ENCODE measurements around the gene REC8.

DNA sequence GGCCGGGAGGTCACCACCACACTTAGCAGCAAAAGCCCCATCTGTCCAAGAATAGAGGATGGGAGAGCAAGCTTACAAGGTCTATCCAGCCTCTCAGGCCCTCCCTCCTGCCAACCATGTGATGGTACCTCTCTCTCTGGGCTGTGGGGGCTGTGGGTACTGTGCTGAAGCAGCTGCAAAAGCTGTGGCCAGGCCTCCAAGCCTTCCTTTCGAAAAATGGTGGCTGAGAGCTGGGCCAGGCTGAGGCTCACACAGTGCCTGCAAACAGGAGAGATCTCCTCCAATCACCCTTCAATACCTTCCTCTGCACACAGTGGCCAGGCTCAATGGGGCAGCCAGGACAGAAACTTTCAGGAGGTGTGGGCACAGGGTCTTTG, 15.6 kb downstream of the REC8 start:
- TF ChIP-seq, protein P1, sequence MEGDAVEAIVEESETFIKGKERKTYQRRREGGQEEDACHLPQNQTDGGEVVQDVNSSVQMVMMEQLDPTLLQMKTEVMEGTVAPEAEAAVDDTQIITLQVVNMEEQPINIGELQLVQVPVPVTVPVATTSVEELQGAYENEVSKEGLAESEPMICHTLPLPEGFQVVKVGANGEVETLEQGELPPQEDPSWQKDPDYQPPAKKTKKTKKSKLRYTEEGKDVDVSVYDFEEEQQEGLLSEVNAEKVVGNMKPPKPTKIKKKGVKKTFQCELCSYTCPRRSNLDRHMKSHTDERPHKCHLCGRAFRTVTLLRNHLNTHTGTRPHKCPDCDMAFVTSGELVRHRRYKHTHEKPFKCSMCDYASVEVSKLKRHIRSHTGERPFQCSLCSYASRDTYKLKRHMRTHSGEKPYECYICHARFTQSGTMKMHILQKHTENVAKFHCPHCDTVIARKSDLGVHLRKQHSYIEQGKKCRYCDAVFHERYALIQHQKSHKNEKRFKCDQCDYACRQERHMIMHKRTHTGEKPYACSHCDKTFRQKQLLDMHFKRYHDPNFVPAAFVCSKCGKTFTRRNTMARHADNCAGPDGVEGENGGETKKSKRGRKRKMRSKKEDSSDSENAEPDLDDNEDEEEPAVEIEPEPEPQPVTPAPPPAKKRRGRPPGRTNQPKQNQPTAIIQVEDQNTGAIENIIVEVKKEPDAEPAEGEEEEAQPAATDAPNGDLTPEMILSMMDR (optimal IDR thresholded peaks at IDR 0.05 in 1 of 3, IDR thresholded peaks at IDR 0.05 in 1 of 3, conservative IDR thresholded peaks at IDR 0.05 in 1 of 3; ENCODE audit: extremely low read depth in 1 of 3, insufficient read depth in 2 of 3, low read length in 3 of 3): no peak
- no peak for TF ChIP-seq EZH2 (IDR thresholded peaks at IDR 0.05; ENCODE audit: low read length)

Data from keratinocyte (primary cell).